ENCODE measurements around the gene CHL1.

CHL1 gene

DNA sequence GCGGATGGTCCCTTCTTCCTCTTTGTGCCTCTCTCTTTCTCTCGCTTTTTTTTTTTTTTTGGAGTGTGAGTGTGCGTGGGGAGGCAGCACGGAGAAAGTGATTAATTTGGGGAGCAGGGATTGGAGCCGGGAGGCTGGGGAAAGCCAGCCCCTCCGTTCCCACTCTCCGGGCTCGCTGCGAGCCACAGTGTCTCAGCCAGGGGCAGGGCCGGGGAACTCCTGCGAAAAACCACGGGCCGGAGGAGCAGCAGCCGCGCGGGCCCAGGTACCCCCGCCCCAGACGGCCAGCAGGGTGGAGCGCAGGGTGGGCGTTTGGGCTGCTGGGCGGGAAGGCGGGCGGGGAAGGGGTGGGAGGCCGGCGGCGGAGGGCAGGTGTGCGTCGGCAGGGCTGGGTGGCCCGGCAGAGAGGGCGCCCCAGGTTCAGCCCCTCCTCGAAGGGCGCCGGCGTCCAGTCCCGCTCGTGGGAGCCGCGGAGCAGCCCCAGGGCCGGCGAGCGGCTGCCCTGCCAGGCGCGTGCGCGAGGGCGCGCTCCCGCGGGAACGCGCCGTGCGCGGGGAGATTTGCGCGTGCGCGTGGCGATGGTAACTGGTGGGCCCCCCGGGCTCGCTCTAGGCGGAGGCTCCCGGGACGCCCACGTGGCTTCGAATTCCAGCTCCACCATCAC lies 1.4 kb downstream of the CHL1 start:
- TF ChIP-seq, protein P1, sequence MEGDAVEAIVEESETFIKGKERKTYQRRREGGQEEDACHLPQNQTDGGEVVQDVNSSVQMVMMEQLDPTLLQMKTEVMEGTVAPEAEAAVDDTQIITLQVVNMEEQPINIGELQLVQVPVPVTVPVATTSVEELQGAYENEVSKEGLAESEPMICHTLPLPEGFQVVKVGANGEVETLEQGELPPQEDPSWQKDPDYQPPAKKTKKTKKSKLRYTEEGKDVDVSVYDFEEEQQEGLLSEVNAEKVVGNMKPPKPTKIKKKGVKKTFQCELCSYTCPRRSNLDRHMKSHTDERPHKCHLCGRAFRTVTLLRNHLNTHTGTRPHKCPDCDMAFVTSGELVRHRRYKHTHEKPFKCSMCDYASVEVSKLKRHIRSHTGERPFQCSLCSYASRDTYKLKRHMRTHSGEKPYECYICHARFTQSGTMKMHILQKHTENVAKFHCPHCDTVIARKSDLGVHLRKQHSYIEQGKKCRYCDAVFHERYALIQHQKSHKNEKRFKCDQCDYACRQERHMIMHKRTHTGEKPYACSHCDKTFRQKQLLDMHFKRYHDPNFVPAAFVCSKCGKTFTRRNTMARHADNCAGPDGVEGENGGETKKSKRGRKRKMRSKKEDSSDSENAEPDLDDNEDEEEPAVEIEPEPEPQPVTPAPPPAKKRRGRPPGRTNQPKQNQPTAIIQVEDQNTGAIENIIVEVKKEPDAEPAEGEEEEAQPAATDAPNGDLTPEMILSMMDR (IDR thresholded peaks at IDR 0.05; ENCODE audit: insufficient read depth, low read depth, low read length, missing control alignments), result no peak
- DNase-seq (ENCODE audit: low read depth), result peak; percentile 18
- peak overlapping the region; percentile 50 for H3K4me3 ChIP-seq (ENCODE audit: low read depth, low read length)

DNA sequence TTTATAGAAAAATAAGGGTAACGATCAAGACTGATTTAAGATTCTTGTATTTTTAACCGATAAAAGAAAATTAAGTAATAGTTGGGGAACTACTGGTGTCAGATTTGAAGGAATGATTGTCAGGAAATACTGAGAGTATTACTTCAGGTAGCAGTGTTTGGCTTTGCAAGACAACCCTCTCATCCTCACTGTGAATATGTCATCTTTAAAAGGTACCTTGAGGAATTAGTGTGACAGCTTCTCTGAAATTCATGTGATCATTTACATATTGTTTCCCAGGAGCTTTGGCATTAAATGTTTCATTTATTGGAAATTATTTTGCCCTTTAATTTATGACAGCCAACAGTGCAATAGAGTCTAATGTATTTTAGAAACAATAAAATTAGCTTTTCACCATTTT lies 3.3 kb downstream of the CHL1 start:
- DNase-seq (ENCODE audit: low read depth), result no peak
- H3K4me3 ChIP-seq (ENCODE audit: low read depth, low read length), result no peak overlapping the region
- TF ChIP-seq, protein P1 (IDR thresholded peaks at IDR 0.05; ENCODE audit: insufficient read depth, low read depth, low read length, missing control alignments), result no peak

DNA sequence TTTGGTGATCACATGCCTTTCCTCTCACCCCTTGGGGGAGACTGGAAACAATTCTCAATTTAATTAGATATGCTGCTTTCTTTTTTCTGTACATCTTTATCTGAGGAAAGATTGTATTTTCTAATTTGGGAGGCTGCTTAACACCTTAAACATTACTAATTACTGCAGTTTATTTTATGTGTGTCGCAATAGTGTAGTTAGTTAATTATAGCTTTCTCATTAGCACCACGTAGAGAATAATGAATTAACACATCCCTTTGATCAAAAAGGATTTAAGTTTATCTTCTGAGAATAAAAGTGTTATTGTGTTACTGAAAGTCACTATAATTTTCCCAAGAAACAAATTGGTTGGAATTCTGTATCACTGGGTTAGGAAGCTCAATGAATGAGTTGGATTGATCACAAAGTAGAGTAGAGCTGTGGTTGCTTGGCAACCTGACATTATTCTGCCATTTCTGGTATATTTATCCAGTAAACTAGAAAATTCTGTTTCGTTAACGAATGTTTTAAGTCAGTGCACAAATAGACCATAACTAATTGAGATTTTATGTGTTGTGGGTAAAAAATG lies 4.3 kb downstream of the CHL1 start:
- no peak overlapping the region for H3K4me3 ChIP-seq (ENCODE audit: low read depth, low read length)
- TF ChIP-seq, protein P1 (IDR thresholded peaks at IDR 0.05; ENCODE audit: insufficient read depth, low read depth, low read length, missing control alignments), result no peak
- DNase-seq (ENCODE audit: low read depth), result no peak

DNA sequence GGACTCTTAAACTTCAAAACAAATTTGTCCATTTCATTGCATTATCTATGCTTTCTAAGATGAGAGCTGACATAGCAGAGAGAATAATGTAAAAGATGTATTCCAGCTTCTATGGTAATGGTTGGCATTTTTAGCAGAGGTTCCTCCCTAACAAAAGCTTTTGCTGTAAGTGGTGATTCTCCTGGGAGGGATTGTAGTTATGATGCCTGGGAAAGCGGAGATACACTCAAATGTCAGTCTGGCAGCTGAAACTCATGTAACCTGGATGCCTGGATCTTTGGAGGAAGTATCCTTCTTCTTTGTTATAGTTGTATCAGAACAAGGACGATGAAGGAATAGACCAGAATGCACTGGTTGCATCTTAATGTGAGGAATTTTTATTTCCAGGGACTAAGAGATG lies 7.5 kb downstream of the CHL1 start:
- no peak overlapping the region for H3K4me3 ChIP-seq (ENCODE audit: low read depth, low read length)
- TF ChIP-seq, protein P1 (IDR thresholded peaks at IDR 0.05; ENCODE audit: insufficient read depth, low read depth, low read length, missing control alignments), result no peak
- no peak for DNase-seq (ENCODE audit: low read depth)

DNA sequence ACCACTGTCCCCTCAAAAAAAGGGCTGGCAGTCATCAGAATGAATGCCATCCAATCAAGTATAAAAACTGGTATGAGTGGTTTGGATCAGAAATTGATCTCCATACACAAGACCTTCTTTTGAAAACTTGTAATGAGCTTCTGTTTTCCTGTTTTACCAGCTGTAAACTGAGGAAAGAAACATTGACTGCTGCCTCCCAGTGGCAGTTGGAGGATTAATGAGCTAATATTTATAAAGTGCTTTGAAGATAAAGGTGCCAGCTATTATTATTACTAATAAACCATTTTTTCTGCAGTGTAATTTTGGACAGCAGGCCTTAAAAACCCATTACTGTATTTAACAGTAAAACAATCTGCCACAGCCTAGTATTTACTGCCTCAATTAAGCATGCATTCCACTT lies 11.4 kb downstream of the CHL1 start:
- no peak for DNase-seq (ENCODE audit: low read depth)
- no peak overlapping the region for H3K4me3 ChIP-seq (ENCODE audit: low read depth, low read length)
- TF ChIP-seq, protein P1 (IDR thresholded peaks at IDR 0.05; ENCODE audit: insufficient read depth, low read depth, low read length, missing control alignments), result no peak

DNA sequence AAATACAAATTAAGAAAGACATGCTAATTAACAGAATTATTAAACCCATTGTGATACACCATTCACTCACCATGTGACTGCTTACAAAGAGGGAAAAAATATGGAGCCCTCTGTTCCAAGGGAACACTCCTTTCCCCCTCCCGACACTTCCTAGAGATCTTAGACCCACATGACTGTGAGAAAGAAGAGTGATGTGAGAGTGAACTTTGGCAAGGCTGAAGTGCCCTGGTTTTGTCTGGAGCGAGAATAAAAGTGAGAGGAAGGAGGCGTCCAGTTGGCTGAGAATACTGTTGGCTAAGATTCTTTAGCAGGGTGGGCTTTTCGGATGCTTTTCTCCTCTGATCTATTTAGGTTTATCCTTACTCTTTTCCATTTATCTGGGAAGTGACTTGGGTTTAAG lies 14.1 kb downstream of the CHL1 start:
- TF ChIP-seq, protein P1 (IDR thresholded peaks at IDR 0.05; ENCODE audit: insufficient read depth, low read depth, low read length, missing control alignments), result no peak
- no peak overlapping the region for H3K4me3 ChIP-seq (ENCODE audit: low read depth, low read length)
- DNase-seq (ENCODE audit: low read depth), result no peak

DNA sequence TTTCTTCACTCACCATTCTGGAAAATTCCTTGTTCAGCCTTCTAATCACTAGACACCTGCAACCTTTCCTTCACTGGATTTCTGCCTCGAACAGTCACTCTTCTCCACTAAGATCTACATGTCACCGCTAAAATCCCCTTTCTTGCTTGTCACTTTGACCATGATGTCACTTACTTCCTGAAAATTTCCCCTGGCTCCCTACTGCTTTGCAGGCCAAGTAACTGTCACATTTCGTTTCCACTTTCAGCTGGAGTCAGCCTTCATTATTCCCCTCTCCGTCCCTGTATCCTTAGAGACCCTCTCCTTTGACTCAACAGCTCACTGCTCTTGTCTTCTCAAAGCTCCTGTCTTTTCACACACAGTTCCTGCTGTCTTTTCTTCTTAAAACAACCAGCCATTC lies 15.9 kb downstream of the CHL1 start:
- TF ChIP-seq, protein P1 (IDR thresholded peaks at IDR 0.05; ENCODE audit: insufficient read depth, low read depth, low read length, missing control alignments), result no peak
- peak; percentile 67 for DNase-seq (ENCODE audit: low read depth)
- peak overlapping the region; percentile 22 for H3K4me3 ChIP-seq (ENCODE audit: low read depth, low read length)
